Thoracic aorta (tissue), 2 donors: ENCODE data around the gene ATP5MC2. TPM values are rescaled to one million over a fixed set of nuclear protein-coding genes. Genes with fewer than 3 reads are reported as not detected.

Source experiments
- ATAC-seq: fragments of 150-250 bp; one replicate; pipeline ENCODE4 v1.8.0; 2017; ENCODE audit warnings: low read depth; ENCODE audit not compliant: insufficient number of reproducible peaks, low FRiP score
- DNase-seq: peaks from one replicate; pipeline ENCODE4 v3.0.0-alpha.2; 2020; ENCODE audit warnings: low spot score
- H3K27ac ChIP-seq, 2 donors: fragments of 200-600 bp; sonication (generic); 1 replicate in 1 of 2; 2 replicates in 1 of 2; pipeline ENCODE4 v1.5.1; 2016; ENCODE audit warnings: mild to moderate bottlenecking in 2 of 2, moderate library complexity in 2 of 2
- H3K27me3 ChIP-seq: fragments of 200-600 bp; sonication (generic); replicated peaks from 2 replicates; pipeline ENCODE4 v1.6.0; 2016; ENCODE audit warnings: mild to moderate bottlenecking; ENCODE audit not compliant: insufficient read depth
- H3K36me3 ChIP-seq: fragments of 200-600 bp; sonication (generic); one replicate; pipeline ENCODE4 v1.5.1; 2016
- H3K4me1 ChIP-seq, 2 donors: fragments of 200-600 bp; sonication (generic); 1 replicate in 1 of 2; 2 replicates in 1 of 2; pipeline versions ENCODE4 v1.5.1 to v1.6.0; 2016; ENCODE audit warnings: low read depth in 2 of 2, mild to moderate bottlenecking in 1 of 2; ENCODE audit not compliant: control insufficient read depth in 1 of 2
- H3K4me3 ChIP-seq: fragments of 200-600 bp; sonication (generic); 2 replicates; pipeline ENCODE4 v1.5.1; 2016; ENCODE audit warnings: mild to moderate bottlenecking
- H3K9me3 ChIP-seq: fragments of 200-600 bp; sonication (generic); 2 replicates; pipeline ENCODE4 v1.5.1; 2016
- CTCF ChIP-seq: fragments of 200-600 bp; sonication (generic); IDR thresholded peaks from one replicate; pipeline ENCODE4 v1.5.1; 2019; ENCODE audit warnings: antibody characterized with exemption
- total RNA-seq, 2 donors: library from RNA; depleted of rRNA; stranded (reverse); fragments of >200 nt; gene quantifications; one replicate each; pipeline versions ENCODE4 v1.1.0 to v1.2.3, GENCODE V29; 2016

Gene ATP5MC2
- total RNA-seq, 2 donors from 2014 or later: 168 to 175 TPM

DNA sequence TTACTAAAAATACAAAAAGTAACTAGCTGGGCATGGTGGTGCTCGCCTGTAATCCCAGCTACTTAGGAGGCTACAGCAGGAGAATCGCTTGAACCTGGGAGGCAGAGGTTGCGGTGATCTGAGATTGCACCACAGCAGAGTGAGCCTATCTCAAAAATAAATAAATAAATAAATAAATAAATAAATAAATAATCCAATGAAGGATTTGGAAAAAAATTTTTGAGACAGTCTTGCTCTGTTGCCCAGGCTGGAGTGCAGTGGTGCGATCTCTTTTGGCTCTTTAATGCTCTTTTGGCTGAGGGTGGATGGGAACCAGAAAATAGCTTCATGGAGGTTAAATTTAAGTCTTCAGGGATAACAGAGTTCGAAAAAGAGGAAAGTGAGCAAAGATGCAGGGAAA lies 11.7 kb downstream of the ATP5MC2 start:
- Histone ChIP-seq H3K27me3 (no peaks in the 10 kb centered on the region), H3K36me3 (peaks cover 35% of the 10 kb centered on the region), H3K4me3 (no peak overlapping the region), H3K9me3 (no peaks in the 10 kb centered on the region), H3K27ac (peak overlapping the region in 1 of 2 donors; percentile 18), H3K4me1 (peaks cover 12 to 28% of the 10 kb centered on the region in 2 donors)
- no peak for ATAC-seq
- no peak for TF ChIP-seq CTCF
- no peak for DNase-seq

- DNase-seq (no peak), ATAC-seq (no peak)
- H3K36me3 ChIP-seq: peaks cover 11% of the 10 kb centered on the region
- H3K27ac ChIP-seq: peak overlapping the region; percentile 87 to 90
- peaks cover 21 to 52% of the 10 kb centered on the region in 2 donors for H3K4me1 ChIP-seq
- H3K9me3 ChIP-seq: no peaks in the 10 kb centered on the region
- H3K4me3 ChIP-seq: peak overlapping the region; percentile 49
- TF ChIP-seq CTCF: no peak
- no peaks in the 10 kb centered on the region for H3K27me3 ChIP-seq
These were observed 15.8 kb downstream of the ATP5MC2 start for GRCh38 chr12:53660041-53660440.

DNA sequence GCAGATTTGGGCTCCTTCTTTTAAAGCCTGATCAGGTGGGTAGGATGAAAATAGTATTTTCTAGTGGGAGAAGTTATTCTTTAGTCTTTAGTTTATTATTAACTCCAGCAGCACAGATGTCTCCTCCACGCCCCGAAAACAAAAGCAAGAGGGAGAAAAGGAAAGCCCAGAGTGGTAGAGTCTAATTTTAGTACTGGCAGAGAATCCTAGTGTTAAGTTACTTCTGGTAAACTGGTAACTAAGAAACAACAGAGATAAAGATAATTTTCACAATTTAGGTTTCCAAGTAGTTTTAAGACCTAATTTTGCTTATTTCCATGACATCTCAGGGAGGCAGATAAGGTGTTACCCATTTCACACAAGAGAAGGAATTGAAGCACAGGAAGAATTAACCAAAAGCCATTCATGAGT lies 16.3 kb downstream of the ATP5MC2 start:
- Histone ChIP-seq H3K4me3 (peak overlapping the region; percentile 49), H3K4me1 (peaks cover 21 to 47% of the 10 kb centered on the region in 2 donors), H3K27ac (peak overlapping the region; percentile 87 to 90), H3K36me3 (peaks cover 6% of the 10 kb centered on the region), H3K9me3 (no peaks in the 10 kb centered on the region), H3K27me3 (no peaks in the 10 kb centered on the region)
- no peak for TF ChIP-seq CTCF
- peak; percentile 8 for ATAC-seq
- DNase-seq: no peak

- Histone ChIP-seq H3K9me3 (no peaks in the 10 kb centered on the region), H3K4me3 (peak overlapping the region; percentile 49), H3K27me3 (no peaks in the 10 kb centered on the region), H3K27ac (peak overlapping the region; percentile 87 to 90), H3K4me1 (peaks cover 21 to 47% of the 10 kb centered on the region in 2 donors), H3K36me3 (peaks cover 3% of the 10 kb centered on the region)
- peak; percentile 50 for ATAC-seq
- no peak for TF ChIP-seq CTCF
- no peak for DNase-seq
These were observed 16.8 kb downstream of the ATP5MC2 start for GRCh38 chr12:53659011-53659551.

DNA sequence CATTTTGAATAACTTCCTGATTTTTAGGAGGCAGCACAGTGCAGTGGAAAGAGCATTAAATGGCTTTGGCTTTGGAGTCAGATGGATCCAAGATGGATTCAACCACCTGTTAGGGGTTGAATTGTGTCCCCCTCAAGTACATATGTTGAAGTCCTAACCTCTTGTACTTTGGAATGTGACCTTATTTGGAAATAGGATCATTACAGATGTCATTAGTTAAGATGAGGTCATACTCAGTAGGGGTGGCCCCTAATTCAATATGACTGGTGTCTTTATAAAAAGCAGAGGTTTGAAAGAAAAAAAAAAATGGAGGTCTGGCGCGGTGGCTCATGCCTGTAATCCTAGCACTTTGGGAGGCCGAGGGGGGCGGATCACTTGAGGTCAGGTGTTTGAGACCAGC lies 18.8 kb downstream of the ATP5MC2 start:
- Histone ChIP-seq H3K27me3 (no peaks in the 10 kb centered on the region), H3K27ac (peak overlapping the region; percentile 43 to 90), H3K9me3 (no peaks in the 10 kb centered on the region), H3K4me3 (no peak overlapping the region), H3K36me3 (no peaks in the 10 kb centered on the region), H3K4me1 (peaks cover 22 to 53% of the 10 kb centered on the region in 2 donors)
- ATAC-seq (no peak), DNase-seq (no peak)
- TF ChIP-seq CTCF: no peak
